Transverse colon (tissue), 3 donors: Measurements from ENCODE around the gene BABAM1.

ENCODE experiments used
- CTCF ChIP-seq, 5 experiments: fragments of 200-600 bp in 3 of 5; fragments of 450-650 bp in 2 of 5; sonication (generic) in 3 of 5; IDR thresholded peaks; 1 replicate in 2 of 5; 2 replicates in 3 of 5; pipeline ENCODE4 v1.5.1; 2016 to 2017; ENCODE audit warnings: antibody characterized with exemption in 5 of 5, inconsistent platforms in 3 of 5, mild to moderate bottlenecking in 2 of 5, moderate library complexity in 1 of 5
- POLR2A ChIP-seq: fragments of 450-650 bp; IDR thresholded peaks from one replicate; pipeline ENCODE4 v1.6.1; 2016; ENCODE audit warnings: antibody characterized with exemption, mild to moderate bottlenecking, moderate library complexity

GRCh38 chr19:17259934-17260333, 7.3 kb upstream of the BABAM1 start:
- TF ChIP-seq CTCF (IDR thresholded peaks at IDR 0.05) (no peak), POLR2A (no peak)
